ENCODE data around the gene TTLL5. TPM values are rescaled to one million over a fixed set of nuclear protein-coding genes. Genes with fewer than 3 reads are reported as not detected.

The TTLL5 gene
- total and polyA plus RNA-seq, 2 of the 4 experiments (the other 2 are of a cell fraction), result 11.9 to 16.7 TPM

DNA sequence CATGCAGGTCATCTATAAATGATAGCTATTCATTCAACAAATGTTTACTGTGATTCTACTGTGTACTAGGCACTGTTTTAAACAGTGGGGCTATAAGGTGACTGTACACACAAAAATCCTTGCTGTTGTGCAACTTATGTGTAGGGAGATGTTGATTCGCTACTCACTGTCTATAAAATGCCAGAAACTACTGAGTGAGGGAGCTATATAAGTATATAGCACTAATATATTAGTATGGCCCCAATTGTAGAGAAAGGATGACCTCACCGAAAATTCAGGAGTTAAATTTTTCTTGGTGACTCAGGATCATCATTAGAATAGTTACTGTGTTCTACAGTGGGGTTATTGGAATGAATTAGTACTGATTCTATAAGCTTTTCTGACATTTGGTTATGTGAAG lies 203.3 kb downstream of the TTLL5 start:
- intact Hi-C loops (cut with micrococcal nuclease) (loop anchor here (2.0 kb wide), 1 partner anchor 14 kb away; no protein-coding TSS in a partner anchor), in situ Hi-C loops (cut with MboI; ENCODE audit: low sequenced_read_pairs) (no loop called here), dilution Hi-C loops (cut with HindIII; ENCODE audit: low sequenced_read_pairs, unreplicated experiment) (no loop called here)
- H2BK20ac ChIP-seq (ENCODE audit: low read depth, low read length), result no peak overlapping the region
- no peak overlapping the region for H2BK5ac ChIP-seq (ENCODE audit: low read depth, low read length, poor library complexity, severe bottlenecking)
- no peak overlapping the region for H3K4me2 ChIP-seq (ENCODE audit: low read depth, low read length)
- H3K27me3 ChIP-seq (ENCODE audit: control insufficient read depth, insufficient read depth, low read length), result no peaks in the 10 kb centered on the region
- H2AFZ ChIP-seq (replicated peaks; ENCODE audit: low read length, poor library complexity), result no peak overlapping the region
- ATAC-seq (ENCODE audit: low read depth), result peak; percentile 42
- H2BK120ac ChIP-seq (ENCODE audit: low read depth, low read length), result no peak overlapping the region
- ChIA-PET CTCF (no interaction called here), POLR2A (ENCODE audit: unreplicated experiment) (interaction anchor here (0.5 kb wide), 1 partner anchor 1315 kb away, joined by 4 read pairs; no protein-coding TSS in a partner anchor)
- H3K18ac ChIP-seq (ENCODE audit: low read depth, low read length), result no peak overlapping the region
- H3K9me3 ChIP-seq (ENCODE audit: control insufficient read depth, insufficient read depth, low read length), result no peaks in the 10 kb centered on the region
- no peaks in the 10 kb centered on the region for H3K36me3 ChIP-seq (ENCODE audit: control insufficient read depth, insufficient read depth, low read length)
- H3K14ac ChIP-seq (replicated peaks; ENCODE audit: low read depth, low read length), result no peak overlapping the region
- no peak overlapping the region for H3K4ac ChIP-seq (ENCODE audit: low read depth, low read length)
- H4K8ac ChIP-seq (ENCODE audit: low read depth in 2 of 2, low read length in 2 of 2), result no peak overlapping the region
- DNase-seq, result peak; percentile 92
- peaks cover 0 to 3% of the 10 kb centered on the region in 2 experiments; a peak in 1 of 4 replicates for H3K79me1 ChIP-seq (ENCODE audit: low read depth in 1 of 2, low read length in 2 of 2)
- H3K27ac ChIP-seq (ENCODE audit: insufficient read depth, low read length), result no peak overlapping the region
- H4K5ac ChIP-seq (ENCODE audit: low read depth, low read length), result no peak overlapping the region
- H3K56ac ChIP-seq (ENCODE audit: extremely low read depth, insufficient read depth, low read length), result no peak overlapping the region
- H4K20me1 ChIP-seq (ENCODE audit: insufficient read depth, low read length), result no peaks in the 10 kb centered on the region
- H3K4me1 ChIP-seq (ENCODE audit: control insufficient read depth, insufficient read depth, low read length), result peaks cover 29% of the 10 kb centered on the region
- no peak overlapping the region for H3K4me3 ChIP-seq (ENCODE audit: insufficient read depth, low read depth, low read length)
- H2AK9ac ChIP-seq (replicated peaks; ENCODE audit: low read depth, low read length, poor library complexity), result no peak overlapping the region
- H3K9me1 ChIP-seq (ENCODE audit: insufficient read depth, low read length), result peaks cover 14% of the 10 kb centered on the region
- WGBS, 2 experiments (ENCODE audit: extremely low coverage in 2 of 2, insufficient read length in 1 of 2), result no CpG with 5 or more reads among the region's 2 CpGs
- no peak overlapping the region; the same call in 1 of the 2 replicates for H2AK5ac ChIP-seq (ENCODE audit: low read depth, low read length)
- no peak overlapping the region for H3K9ac ChIP-seq (ENCODE audit: low read depth, low read length)
- no peak overlapping the region for H4K91ac ChIP-seq (ENCODE audit: insufficient read depth, low read depth, low read length)
- TF ChIP-seq BHLHE40 (IDR thresholded peaks at IDR 0.05; ENCODE audit: low read depth, low read length) (0 out of 2 replicates have a peak, but pooled peaks have one; percentile 21), MXI1 (IDR thresholded peaks at IDR 0.05; ENCODE audit: borderline replicate concordance, low read depth, low read length) (no peak), CHD1 (IDR thresholded peaks at IDR 0.05; ENCODE audit: low read depth, low read length) (no peak), SMC3 (IDR thresholded peaks at IDR 0.05; ENCODE audit: low read depth, low read length) (no peak), FOS (IDR thresholded peaks at IDR 0.05; ENCODE audit: low read depth, low read length) (peak; percentile 72), RFX5 (IDR thresholded peaks at IDR 0.05; ENCODE audit: low read depth, low read length) (no peak), POLR2A (IDR thresholded peaks at IDR 0.05; ENCODE audit: low read depth, low read length) (no peak), NFE2L2 (IDR thresholded peaks at IDR 0.05; ENCODE audit: low read depth, low read length) (no peak), CEBPB (IDR thresholded peaks at IDR 0.05; ENCODE audit: low read depth, low read length) (peak; percentile 99), MAFK (IDR thresholded peaks at IDR 0.05; ENCODE audit: low read depth, low read length) (no peak), MAZ (IDR thresholded peaks at IDR 0.05; ENCODE audit: borderline replicate concordance, low read depth, low read length) (no peak), RCOR1 (IDR thresholded peaks at IDR 0.05; ENCODE audit: insufficient replicate concordance, low read length) (no peak)
- TF ChIP-seq, protein P1, sequence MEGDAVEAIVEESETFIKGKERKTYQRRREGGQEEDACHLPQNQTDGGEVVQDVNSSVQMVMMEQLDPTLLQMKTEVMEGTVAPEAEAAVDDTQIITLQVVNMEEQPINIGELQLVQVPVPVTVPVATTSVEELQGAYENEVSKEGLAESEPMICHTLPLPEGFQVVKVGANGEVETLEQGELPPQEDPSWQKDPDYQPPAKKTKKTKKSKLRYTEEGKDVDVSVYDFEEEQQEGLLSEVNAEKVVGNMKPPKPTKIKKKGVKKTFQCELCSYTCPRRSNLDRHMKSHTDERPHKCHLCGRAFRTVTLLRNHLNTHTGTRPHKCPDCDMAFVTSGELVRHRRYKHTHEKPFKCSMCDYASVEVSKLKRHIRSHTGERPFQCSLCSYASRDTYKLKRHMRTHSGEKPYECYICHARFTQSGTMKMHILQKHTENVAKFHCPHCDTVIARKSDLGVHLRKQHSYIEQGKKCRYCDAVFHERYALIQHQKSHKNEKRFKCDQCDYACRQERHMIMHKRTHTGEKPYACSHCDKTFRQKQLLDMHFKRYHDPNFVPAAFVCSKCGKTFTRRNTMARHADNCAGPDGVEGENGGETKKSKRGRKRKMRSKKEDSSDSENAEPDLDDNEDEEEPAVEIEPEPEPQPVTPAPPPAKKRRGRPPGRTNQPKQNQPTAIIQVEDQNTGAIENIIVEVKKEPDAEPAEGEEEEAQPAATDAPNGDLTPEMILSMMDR (conservative IDR thresholded peaks at IDR 0.05; ENCODE audit: low read depth, low read length), result no peak
- TF ChIP-seq, protein P2, sequence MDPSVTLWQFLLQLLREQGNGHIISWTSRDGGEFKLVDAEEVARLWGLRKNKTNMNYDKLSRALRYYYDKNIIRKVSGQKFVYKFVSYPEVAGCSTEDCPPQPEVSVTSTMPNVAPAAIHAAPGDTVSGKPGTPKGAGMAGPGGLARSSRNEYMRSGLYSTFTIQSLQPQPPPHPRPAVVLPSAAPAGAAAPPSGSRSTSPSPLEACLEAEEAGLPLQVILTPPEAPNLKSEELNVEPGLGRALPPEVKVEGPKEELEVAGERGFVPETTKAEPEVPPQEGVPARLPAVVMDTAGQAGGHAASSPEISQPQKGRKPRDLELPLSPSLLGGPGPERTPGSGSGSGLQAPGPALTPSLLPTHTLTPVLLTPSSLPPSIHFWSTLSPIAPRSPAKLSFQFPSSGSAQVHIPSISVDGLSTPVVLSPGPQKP (IDR thresholded peaks at IDR 0.05; ENCODE audit: borderline replicate concordance, low read depth, low read length), result no peak
- TF ChIP-seq, protein P3, sequence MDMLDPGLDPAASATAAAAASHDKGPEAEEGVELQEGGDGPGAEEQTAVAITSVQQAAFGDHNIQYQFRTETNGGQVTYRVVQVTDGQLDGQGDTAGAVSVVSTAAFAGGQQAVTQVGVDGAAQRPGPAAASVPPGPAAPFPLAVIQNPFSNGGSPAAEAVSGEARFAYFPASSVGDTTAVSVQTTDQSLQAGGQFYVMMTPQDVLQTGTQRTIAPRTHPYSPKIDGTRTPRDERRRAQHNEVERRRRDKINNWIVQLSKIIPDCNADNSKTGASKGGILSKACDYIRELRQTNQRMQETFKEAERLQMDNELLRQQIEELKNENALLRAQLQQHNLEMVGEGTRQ (IDR thresholded peaks at IDR 0.05; ENCODE audit: low read depth, low read length), result no peak
- H2BK15ac ChIP-seq (ENCODE audit: low read depth, low read length), result no peak overlapping the region
- no TSS peak for BruUV-seq (replicated peaks)
- H3K23ac ChIP-seq (ENCODE audit: low read depth, low read length), result no peak overlapping the region
